IPS-NIHi11 (cell line): ENCODE measurements around the gene HCAR1.
"Not testable (repeated sequence)": the region's sequence is repeated elsewhere in the genome, so short reads cannot be mapped to it uniquely, and the experiment has no call there.

ENCODE experiments used
- DNase-seq: peaks from one replicate; pipeline ENCODE4 v3.0.0; 2012; ENCODE audit warnings: mixed read lengths, low spot score

The HCAR1 gene

DNA sequence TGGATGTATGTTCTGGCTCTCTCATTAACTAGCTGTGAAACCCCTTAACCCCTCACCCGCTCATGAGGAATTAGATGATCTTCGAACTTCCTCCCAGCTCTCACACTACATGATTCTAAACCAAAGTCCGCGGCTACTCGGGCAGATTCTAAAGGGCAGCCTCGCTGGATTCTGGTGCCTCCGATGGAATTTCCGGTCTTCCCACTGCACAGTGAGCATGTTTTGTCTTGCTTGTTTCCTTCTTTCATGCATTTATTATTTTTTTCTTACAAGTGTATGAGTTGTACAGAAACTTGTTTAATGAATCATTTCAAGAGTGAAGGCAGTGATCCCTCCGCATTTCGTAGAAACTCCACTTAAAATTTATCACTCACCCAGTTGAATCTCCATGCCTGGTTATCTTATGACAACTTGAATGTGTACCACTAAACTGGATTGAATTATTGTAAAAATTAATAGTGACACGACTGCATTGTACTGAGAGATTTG lies 9.5 kb downstream of the HCAR1 start:
- DNase-seq, result no peak

DNA sequence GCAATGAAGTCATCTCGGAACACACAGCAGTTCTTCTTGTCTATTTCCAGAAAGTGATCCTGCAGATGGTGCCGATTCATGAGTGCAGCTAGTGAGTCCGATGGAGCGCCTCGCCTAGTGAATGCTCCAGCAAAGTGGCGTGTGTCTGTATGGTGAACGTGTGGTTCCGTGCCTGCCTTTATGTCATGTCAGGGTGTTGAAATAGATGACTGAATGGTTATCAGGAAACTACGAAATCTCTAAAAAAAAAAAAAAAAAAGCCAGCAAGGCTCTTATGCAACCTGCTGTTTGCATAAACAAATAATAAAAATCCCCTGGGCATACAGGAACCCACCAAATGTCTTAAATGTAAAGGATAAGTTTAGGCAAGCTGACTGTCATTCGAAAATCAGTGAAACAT lies 14.0 kb downstream of the HCAR1 start, which contains the start of gene HCAR3:
TSS of gene HCAR3 (minus strand) at position 154 of the 400 bp plus-strand sequence. CDS start at position 80, 74 bp downstream.
- not testable (repeated sequence) for DNase-seq

DNA sequence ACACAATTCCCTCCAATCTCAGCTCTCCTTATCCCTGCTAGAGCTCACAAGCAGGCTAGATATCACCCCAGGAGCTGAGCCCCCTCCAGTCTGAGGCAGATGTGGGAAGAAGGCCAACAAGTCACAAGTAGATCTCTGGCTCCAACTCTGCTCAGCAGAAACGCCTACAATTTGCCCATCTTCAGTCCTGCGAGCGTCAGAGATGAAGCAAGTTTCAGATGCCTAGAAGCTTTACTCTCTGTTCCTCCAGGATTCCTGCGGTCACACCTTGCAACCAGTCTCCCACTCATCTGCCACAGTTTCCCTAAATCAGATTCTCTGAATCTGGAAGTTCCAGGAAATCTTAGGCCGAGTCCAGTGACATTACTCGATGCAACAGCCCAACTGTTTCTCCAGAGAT lies 15.4 kb downstream of the HCAR1 start:
- DNase-seq, result not testable (repeated sequence)

DNA sequence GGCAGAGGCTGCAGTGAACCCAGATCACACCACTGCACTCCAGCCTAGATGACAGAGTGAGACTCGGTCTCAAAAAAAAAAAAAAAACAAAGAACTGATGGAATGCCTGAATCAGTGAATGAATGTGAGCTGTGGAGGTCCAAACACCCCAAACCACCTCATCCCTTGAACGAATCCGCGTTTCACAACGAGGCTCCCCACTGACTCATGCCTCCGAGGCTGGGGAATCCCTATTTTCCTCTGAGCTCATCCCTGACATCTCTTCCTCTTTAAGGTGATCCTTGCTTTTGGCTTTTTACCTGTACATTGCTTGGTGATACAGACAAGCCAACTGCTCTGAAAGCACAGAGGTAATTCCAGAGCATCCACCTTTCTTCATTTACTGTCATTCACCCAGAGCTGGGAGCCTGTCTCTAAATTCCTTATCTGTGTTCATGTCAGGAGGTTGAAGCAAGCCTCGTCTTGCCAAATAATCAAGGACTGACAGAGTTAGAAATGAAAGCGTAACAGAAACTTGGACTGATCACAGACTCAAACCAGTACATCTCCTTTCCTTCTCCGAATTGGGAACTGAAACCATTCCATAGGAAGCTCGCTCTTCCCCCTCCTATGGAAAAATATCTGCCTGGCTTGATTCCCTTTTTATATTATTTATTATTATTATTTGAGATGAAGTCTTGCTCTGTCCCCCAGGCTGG lies 17.0 kb downstream of the HCAR1 start:
- not testable (repeated sequence) for DNase-seq

DNA sequence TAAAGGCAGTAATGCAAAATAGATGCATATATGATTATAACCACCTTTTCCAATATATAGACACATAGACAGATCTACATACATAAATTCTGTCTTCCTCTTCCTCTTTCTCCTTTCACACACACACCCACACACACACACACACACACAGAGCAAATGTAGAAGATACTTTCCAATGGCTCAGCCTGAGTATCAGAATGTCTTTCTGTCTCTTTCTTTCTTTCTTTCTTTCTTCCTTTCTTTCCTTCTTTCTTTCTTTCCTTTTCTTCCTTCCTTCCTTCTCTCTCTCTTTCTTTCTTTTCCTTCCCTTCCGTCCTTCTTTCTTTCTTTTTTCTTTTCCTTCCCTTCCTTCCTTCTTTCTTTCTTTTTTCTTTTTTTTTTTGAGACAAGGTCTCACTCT lies 19.4 kb downstream of the HCAR1 start:
- not testable (repeated sequence) for DNase-seq

DNA sequence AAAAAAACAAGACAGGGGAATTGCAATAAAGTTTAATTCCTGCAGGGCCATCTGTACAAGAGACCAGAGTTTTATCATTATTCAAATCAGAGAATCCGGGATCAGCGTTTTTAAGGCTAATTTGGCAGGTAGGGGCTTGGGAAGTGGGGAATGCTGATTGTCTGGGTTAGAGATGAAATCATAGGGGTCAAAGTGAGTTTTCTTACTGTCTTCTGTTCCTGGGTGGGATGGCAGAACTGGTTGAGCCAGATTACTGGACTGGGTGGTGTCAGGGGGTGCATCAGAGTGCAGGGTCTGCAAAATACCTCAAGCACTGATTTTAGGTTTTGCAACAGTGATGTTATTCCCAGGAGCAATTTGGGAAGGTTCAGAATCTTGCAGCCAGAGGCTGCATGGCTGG lies 20.3 kb downstream of the HCAR1 start:
- not testable (repeated sequence) for DNase-seq

DNA sequence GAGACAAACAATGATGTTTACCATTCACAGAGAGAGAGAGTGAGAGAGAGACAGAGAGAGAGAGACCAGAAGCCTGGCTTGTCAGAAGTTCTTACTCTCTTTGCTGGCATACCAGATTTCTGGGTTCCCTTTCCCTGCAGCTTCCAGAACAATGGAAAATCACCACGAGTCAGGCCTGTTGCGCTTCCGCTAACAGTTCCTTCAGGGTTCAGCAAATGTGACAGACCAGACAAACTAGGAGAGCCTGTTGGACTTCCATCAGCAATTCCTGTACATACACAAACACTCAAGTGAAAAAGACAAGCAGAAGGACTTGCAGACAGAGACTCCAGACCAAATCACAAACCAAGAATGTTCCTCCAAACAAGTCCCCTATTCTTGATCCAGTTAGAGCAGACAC lies 21.4 kb downstream of the HCAR1 start:
- DNase-seq, result not testable (repeated sequence)

DNA sequence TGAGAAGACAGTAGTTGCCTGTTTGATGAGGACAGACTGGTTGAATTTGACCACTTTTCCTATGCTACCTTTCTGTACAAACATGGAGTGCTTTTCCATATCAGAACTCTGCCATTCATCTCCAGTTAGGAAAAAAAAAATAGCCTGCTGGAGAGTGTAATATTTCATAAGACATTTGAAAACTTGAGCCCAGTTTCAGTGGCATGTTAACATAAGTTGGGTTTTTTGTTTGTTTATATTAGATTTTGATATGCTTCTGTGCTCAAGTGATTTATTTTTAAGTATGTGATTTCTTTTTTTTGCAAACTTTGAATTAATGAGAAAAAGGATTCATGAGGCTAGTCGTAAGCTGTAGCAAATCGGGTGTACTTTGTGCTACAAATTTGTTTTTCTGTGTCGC lies 26.8 kb downstream of the HCAR1 start:
- DNase-seq, result not testable (repeated sequence)

DNA sequence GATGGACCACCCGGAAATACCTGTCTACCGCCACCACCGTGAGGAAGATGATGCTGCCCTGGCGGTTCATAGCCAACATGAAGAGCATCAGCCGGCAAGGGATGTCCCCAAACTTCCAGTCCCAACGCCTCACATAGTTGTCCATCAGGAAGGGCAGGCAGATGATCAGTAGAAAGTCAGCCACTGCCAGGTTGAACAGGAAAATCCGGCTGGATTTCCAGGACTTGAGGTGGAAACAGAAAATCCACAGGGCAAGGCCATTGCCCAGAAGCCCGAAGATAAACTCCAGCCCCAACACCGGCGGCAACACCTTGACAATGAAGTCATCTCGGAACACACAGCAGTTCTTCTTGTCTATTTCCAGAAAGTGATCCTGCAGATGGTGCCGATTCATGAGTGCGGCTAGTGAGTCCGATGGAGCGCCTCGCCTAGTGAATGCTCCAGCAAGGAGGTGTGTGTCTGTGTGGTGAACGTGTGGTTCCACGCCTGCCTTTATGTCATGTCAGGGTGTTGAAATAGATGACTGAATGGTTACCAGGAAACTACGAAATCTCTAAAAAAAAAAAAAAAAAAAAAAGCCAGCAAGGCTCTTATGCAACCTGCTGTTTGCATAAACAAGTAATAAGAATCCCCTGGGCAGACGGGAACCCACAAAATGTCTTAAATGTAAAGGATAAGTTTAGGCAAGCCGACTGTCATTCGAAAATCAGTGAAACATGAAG lies 27.6 kb downstream of the HCAR1 start, which contains the start of gene HCAR2:
TSS of gene HCAR2 (minus strand) at position 468 of the 722 bp plus-strand sequence. CDS start at position 394, 74 bp downstream.
- DNase-seq, result not testable (repeated sequence)

DNA sequence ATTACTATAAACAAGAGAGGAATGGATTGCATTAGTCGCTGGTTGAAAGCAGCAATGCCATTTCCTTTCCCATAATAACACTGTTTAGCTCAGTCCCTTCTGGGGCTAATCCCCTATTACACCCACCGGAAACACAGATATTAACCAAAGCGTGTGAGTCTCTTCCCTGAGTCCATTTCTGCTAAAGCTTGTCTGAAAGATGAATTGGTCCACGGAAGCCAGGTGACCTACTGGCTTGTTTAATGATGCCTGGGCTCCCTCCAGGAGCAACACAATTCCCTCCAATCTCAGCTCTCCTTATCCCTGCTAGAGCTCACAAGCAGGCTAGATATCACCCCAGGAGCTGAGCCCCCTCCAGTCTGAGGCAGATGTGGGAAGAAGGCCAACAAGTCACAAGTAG lies 29.2 kb downstream of the HCAR1 start:
- DNase-seq, result not testable (repeated sequence)

DNA sequence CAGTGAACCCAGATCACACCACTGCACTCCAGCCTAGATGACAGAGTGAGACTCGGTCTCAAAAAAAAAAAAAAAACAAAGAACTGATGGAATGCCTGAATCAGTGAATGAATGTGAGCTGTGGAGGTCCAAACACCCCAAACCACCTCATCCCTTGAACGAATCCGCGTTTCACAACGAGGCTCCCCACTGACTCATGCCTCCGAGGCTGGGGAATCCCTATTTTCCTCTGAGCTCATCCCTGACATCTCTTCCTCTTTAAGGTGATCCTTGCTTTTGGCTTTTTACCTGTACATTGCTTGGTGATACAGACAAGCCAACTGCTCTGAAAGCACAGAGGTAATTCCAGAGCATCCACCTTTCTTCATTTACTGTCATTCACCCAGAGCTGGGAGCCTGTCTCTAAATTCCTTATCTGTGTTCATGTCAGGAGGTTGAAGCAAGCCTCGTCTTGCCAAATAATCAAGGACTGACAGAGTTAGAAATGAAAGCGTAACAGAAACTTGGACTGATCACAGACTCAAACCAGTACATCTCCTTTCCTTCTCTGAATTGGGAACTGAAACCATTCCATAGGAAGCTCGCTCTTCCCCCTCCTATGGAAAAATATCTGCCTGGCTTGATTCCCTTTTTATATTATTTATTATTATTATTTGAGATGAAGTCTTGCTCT lies 30.5 kb downstream of the HCAR1 start:
- DNase-seq, result not testable (repeated sequence)

DNA sequence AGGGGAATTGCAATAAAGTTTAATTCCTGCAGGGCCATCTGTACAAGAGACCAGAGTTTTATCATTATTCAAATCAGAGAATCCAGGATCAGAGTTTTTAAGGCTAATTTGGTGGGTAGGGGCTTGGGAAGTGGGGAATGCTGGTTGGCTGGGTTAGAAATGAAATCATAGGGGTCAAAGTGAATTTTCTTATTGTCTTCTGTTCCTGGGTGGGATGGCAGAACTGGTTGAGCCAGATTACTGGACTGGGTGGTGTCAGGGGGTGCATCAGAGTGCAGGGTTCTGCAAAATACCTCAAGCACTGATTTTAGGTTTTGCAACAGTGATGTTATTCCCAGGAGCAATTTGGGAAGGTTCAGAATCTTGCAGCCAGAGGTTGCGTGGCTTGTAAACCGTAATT lies 33.7 kb downstream of the HCAR1 start:
- DNase-seq, result not testable (repeated sequence)

DNA sequence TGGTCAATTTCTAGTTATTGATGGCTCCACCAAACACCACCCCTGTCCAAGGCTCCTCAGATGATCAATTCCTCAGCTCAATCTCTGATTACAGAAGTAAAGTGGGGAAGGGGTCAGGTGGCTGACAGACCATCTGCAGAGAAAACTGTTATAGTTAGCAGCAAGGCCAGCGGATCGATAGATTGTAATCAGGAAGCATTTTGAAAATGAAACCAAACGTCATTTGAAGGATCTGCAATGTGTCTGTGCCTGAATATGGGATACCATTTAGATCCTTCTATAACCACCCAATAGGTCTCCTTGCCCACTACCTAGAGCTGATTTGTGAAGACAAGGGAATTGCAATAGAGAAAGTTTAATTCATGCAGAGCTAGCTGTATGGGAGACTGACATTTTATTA lies 39.1 kb downstream of the HCAR1 start:
- DNase-seq, result no peak

DNA sequence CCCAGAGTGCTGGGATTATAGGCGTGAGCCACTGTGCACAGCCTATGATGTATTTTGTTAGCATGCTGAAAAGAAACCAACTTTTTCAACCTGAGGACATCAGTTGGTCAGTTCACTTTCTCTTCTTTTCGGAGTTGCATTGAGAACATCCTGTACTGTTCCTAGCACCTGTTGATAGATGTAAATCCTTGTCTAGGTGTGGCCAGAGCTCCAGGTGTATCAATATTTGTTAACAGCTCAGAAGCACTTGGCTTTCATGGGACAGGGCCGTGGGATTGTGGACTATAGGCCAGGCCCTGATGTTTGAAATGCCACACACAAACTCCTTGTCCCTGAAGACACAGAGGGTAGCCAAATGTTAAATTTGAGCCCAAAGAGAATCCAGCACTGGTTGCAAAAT lies 42.4 kb downstream of the HCAR1 start:
- DNase-seq, result no peak

DNA sequence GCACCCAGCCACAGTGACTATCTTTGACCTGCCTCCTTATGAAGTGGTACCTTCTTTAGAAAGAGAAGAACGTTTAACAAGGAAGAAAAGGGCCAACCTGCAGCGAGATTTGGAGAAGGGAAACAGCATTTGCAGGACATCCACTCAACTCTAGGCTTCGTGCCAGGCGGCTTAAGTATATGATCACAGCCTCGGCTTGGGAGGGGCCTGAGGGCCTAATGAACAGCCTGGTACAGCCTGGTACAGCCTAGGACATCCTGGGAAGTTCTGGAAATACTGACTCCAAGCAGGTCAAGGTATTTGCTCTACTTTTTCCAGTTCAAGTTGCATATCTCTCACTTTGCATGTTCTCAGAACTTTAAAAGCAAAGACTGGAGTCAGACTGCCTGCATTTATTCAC lies 43.6 kb downstream of the HCAR1 start:
- DNase-seq, result no peak

DNA sequence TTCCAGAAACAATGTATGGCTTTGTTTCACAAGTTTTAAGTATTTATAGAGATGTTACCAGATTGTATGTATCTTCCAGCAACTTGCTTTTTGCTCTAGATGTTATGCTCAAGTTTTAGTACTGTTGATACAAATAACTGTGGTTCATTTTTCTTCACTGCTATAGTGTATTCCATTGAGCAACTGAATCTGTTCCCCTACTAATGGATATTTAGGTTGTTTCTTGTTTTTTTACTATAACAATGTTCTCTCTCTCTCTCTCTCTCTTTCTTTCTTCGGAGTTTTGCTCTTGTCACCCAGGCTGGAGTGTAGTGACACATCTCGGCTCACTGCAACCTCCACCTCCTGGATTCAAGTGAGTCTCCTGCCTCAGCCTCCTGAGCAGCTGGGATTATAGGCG lies 44.1 kb downstream of the HCAR1 start:
- no peak for DNase-seq

DNA sequence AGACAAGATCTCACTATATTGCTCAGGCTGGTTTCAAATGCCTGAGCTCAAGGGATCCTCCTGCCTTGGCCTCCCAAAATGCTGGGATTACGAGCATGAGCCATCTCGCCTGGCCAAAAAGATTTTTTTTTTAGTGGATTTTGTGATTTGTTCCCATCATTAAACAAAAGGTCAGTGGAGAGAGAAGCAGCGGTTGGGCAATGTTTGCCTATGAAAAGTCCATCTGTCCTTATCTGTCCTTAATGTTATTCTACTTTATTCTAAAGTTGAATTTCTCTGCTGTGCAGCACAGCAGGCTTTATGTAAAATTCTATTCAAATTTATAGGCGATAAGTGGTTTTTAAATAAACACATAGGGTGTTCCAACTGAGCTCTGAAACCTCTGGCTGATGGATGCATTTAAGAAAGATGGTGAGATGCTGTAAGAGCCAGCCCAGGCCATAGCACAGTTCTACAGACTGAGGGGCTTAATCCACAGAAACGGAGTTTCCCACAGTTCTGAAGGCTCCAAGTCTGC lies 46.3 kb downstream of the HCAR1 start:
- DNase-seq, result no peak

DNA sequence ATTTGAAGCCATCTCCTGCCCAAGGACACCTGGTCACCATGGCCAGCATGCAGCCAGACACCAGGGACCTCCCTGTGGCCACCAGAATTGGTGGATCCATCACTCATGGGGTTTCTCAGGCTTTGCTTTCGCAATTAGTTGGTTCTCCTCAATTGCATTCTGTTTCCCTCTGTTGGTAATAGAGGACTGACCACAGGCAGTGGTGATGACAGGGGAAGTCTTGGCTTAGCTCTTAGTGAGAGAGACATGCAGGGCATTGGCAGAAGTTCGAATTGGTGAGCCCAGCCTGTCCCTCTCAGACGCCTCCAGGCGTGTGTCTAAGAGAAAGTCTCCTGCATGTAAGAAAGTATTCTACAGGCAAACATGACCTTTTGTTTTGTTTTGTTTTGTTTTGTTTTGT lies 48.8 kb downstream of the HCAR1 start:
- DNase-seq, result no peak

DNA sequence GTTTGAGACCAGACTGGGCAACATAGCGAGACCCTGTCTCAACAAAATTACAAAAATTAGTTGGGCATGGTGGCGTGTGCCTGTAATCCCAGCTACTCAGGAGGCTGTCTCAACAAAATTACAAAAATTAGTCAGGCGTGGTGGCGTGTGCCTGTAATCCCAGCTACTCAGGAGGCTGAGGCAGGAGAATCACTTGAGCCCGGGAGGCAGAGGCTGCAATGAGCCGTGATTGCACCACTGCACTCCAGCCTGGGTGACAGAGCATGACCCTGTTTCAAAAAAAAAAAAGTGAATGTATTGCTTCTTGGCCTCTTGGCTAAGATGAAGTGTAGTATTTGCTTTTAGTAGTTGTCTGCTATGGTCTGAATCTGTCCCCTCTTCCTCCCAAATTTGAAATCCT lies 49.7 kb downstream of the HCAR1 start:
- DNase-seq, result not testable (repeated sequence)

DNA sequence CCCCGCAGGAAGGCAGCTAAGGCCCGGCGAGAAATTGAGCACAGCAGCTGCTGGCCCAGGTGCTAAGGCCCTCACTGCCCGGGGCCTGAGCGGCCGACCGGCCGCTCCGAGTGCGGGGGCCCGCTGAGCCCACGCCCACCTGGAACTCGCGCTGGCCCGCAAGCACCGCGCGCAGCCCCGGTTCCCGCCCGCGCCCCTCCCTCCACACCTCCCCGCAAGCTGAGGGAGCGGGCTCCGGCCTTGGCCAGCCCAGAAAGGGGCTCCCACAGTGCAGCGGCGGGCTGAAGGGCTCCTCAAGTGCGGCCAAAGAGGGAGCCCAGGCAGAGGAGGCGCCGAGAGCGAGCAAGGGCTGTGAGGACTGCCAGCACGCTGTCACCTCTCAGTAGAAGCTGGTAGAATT lies 53.9 kb downstream of the HCAR1 start:
- not testable (repeated sequence) for DNase-seq
